ENCODE data around the gene SAE1. TPM values are rescaled to one million over a fixed set of nuclear protein-coding genes. Genes with fewer than 3 reads are reported as not detected.

The SAE1 gene
- total RNA-seq, 1 experiment from 2014 or later, result 314 TPM

- peak overlapping the region; percentile 53 for H3K27ac ChIP-seq (ENCODE audit: low read depth, low read length, poor library complexity, severe bottlenecking)
- ChIA-PET POLR2A (ENCODE audit: low non-redundant PET) (no interaction called here), CTCF (interaction anchor here (0.5 to 4.1 kb wide), 2 partner anchors 9 to 35 kb away, joined by 7 to 80 read pairs; no protein-coding TSS in a partner anchor)
- H3K4me3 ChIP-seq (ENCODE audit: low read depth, low read length, poor library complexity, severe bottlenecking), result no peak overlapping the region
- H3K27me3 ChIP-seq (replicated peaks; ENCODE audit: insufficient read depth, low read depth, low read length, poor library complexity), result no peaks in the 10 kb centered on the region
- BruUV-seq (replicated peaks), result TSS peak; percentile 91
- peaks cover 63% of the 10 kb centered on the region for H3K36me3 ChIP-seq (ENCODE audit: insufficient read depth, low read length, poor library complexity, severe bottlenecking)
- H3K9me3 ChIP-seq (ENCODE audit: low read depth, low read length, poor library complexity, severe bottlenecking), result no peaks in the 10 kb centered on the region
- intact Hi-C loops (cut with micrococcal nuclease; ENCODE audit: unreplicated experiment), result loop anchor here (1.0 kb wide), 1 partner anchor 35 kb away; no protein-coding TSS in a partner anchor
- H3K4me1 ChIP-seq (ENCODE audit: insufficient read depth, low read length, poor library complexity, severe bottlenecking), result no peaks in the 10 kb centered on the region
- DNase-seq (ENCODE audit: low spot score), result no peak
- TF ChIP-seq EZH2 (IDR thresholded peaks at IDR 0.05; ENCODE audit: borderline replicate concordance, low read depth, low read length, poor library complexity, severe bottlenecking), result no peak
- TF ChIP-seq, protein P1, sequence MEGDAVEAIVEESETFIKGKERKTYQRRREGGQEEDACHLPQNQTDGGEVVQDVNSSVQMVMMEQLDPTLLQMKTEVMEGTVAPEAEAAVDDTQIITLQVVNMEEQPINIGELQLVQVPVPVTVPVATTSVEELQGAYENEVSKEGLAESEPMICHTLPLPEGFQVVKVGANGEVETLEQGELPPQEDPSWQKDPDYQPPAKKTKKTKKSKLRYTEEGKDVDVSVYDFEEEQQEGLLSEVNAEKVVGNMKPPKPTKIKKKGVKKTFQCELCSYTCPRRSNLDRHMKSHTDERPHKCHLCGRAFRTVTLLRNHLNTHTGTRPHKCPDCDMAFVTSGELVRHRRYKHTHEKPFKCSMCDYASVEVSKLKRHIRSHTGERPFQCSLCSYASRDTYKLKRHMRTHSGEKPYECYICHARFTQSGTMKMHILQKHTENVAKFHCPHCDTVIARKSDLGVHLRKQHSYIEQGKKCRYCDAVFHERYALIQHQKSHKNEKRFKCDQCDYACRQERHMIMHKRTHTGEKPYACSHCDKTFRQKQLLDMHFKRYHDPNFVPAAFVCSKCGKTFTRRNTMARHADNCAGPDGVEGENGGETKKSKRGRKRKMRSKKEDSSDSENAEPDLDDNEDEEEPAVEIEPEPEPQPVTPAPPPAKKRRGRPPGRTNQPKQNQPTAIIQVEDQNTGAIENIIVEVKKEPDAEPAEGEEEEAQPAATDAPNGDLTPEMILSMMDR (conservative IDR thresholded peaks at IDR 0.05; ENCODE audit: low read depth, low read length), result no peak
These were observed 78.9 kb downstream of the SAE1 start for GRCh38 chr19:47209319-47210179.

DNA sequence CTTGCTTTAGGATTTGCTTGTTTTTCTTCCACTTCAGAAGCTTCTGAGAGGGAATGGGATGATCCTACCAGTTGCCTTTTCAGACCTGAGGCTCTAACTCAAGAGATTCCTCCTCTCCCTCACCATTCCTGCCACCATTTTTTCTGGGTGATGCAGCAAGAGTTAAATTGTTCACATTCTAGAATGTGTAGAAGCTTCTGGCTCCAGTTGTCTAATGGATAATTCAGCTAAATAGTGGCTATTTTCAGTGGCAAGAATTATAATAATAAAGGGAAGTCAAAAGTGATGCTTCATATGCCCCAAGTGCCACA is 79.5 kb downstream of the SAE1 start:
- Histone ChIP-seq H3K4me1 (ENCODE audit: insufficient read depth, low read length, poor library complexity, severe bottlenecking) (no peaks in the 10 kb centered on the region), H3K27ac (ENCODE audit: low read depth, low read length, poor library complexity, severe bottlenecking) (peak overlapping the region; percentile 53), H3K4me3 (ENCODE audit: low read depth, low read length, poor library complexity, severe bottlenecking) (no peak overlapping the region), H3K27me3 (replicated peaks; ENCODE audit: insufficient read depth, low read depth, low read length, poor library complexity) (no peaks in the 10 kb centered on the region), H3K9me3 (ENCODE audit: low read depth, low read length, poor library complexity, severe bottlenecking) (no peaks in the 10 kb centered on the region), H3K36me3 (ENCODE audit: insufficient read depth, low read length, poor library complexity, severe bottlenecking) (peaks cover 57% of the 10 kb centered on the region)
- no peak for TF ChIP-seq EZH2 (IDR thresholded peaks at IDR 0.05; ENCODE audit: borderline replicate concordance, low read depth, low read length, poor library complexity, severe bottlenecking)
- TF ChIP-seq, protein P1 (conservative IDR thresholded peaks at IDR 0.05; ENCODE audit: low read depth, low read length), result no peak
- intact Hi-C loops (cut with micrococcal nuclease; ENCODE audit: unreplicated experiment), result loop anchor here (1.0 kb wide), 1 partner anchor 34 kb away; no protein-coding TSS in a partner anchor
- no TSS peak for BruUV-seq (replicated peaks)
- ChIA-PET CTCF (interaction anchor here (0.5 to 4.1 kb wide), 8 partner anchors 10 to 106 kb away, joined by 3 to 80 read pairs (median 4); no protein-coding TSS in a partner anchor), POLR2A (ENCODE audit: low non-redundant PET) (interaction anchor here (0.5 to 1.1 kb wide), 2 partner anchors 34 to 72 kb away, joined by 5 to 8 read pairs; no protein-coding TSS in a partner anchor)
- no peak for DNase-seq (ENCODE audit: low spot score)

GRCh38 chr19:47210689-47211316 is 80.2 kb downstream of the SAE1 start:
- CTCF ChIA-PET, result interaction anchor here (0.5 to 4.1 kb wide), 10 partner anchors 10 to 235 kb away, joined by 3 to 80 read pairs (median 4); no protein-coding TSS in a partner anchor
- H3K4me3 ChIP-seq (ENCODE audit: low read depth, low read length, poor library complexity, severe bottlenecking), result no peak overlapping the region
- no TSS peak for BruUV-seq (replicated peaks)

More at GRCh38 chr19:47210689-47211316, 80.2 kb downstream of the SAE1 start:
- Histone ChIP-seq H3K27ac (ENCODE audit: low read depth, low read length, poor library complexity, severe bottlenecking) (peak overlapping the region; percentile 65), H3K9me3 (ENCODE audit: low read depth, low read length, poor library complexity, severe bottlenecking) (no peaks in the 10 kb centered on the region), H3K27me3 (replicated peaks; ENCODE audit: insufficient read depth, low read depth, low read length, poor library complexity) (no peaks in the 10 kb centered on the region), H3K36me3 (ENCODE audit: insufficient read depth, low read length, poor library complexity, severe bottlenecking) (peaks cover 51% of the 10 kb centered on the region), H3K4me1 (ENCODE audit: insufficient read depth, low read length, poor library complexity, severe bottlenecking) (no peaks in the 10 kb centered on the region)
- POLR2A ChIA-PET (ENCODE audit: low non-redundant PET), result interaction anchor here (0.5 to 1.1 kb wide), 2 partner anchors 33 to 71 kb away, joined by 5 to 8 read pairs; no protein-coding TSS in a partner anchor
- DNase-seq (ENCODE audit: low spot score), result peak; percentile 88
- intact Hi-C loops (cut with micrococcal nuclease; ENCODE audit: unreplicated experiment), result loop anchor here (1.0 kb wide), 1 partner anchor 33 kb away; no protein-coding TSS in a partner anchor
- TF ChIP-seq, protein P1 (conservative IDR thresholded peaks at IDR 0.05; ENCODE audit: low read depth, low read length), result peak; percentile 89
- TF ChIP-seq EZH2 (IDR thresholded peaks at IDR 0.05; ENCODE audit: borderline replicate concordance, low read depth, low read length, poor library complexity, severe bottlenecking), result no peak
